Endothelial cell of umbilical vein (primary cell): ENCODE measurements around the gene SDHAF2. TPM values are rescaled to one million over a fixed set of nuclear protein-coding genes. Genes with fewer than 3 reads are reported as not detected.
A peak's percentile ranks its signal among the peaks of the same experiment; 100 is the strongest.
"Not testable (repeated sequence)": the region's sequence is repeated elsewhere in the genome, so short reads cannot be mapped to it uniquely, and the experiment has no call there.

ENCODE experiments used
- BruUV-seq: library from RNA; stranded (reverse); fragments of 400-500 nt; replicated peaks from 2 replicates; lab custom pipeline; 2021; lab: Mats Ljungman, UMichigan
- CTCF ChIA-PET: fragments of 300-600, 350-600 bp; sonication (Branson Sonifier 250); formaldehyde crosslinking; loops from one replicate; lab custom pipeline; 2021; ENCODE audit warnings: antibody characterized with exemption, inconsistent platforms; lab: Charles Lee
- POLR2A ChIA-PET: fragments of 300-600, 350-600 bp; sonication (Branson Sonifier 250); formaldehyde crosslinking; loops from one replicate; lab custom pipeline; 2021; ENCODE audit warnings: antibody characterized with exemption, inconsistent platforms; lab: Charles Lee
- DNase-seq: peaks from one replicate; pipeline ENCODE4 v3.0.0-alpha.2; 2011; ENCODE audit warnings: low read depth, low spot score
- FAIRE-seq: peaks from 2 replicates; lab custom pipeline; 2011; peaks lifted over from hg19 to GRCh38; lab: Jason Lieb, UNC
- H2AFZ ChIP-seq: 2 replicates; pipeline ENCODE4 v1.6.0; 2012; ENCODE audit warnings: low read depth, low read length, control low read depth, inconsistent platforms
- H3K27ac ChIP-seq: 2 replicates; pipeline ENCODE4 v1.5.1; 2011; ENCODE audit warnings: low read depth, mild to moderate bottlenecking, control low read depth, low read length, moderate library complexity; ENCODE audit not compliant: insufficient read depth
- H3K27me3 ChIP-seq, 2 experiments: 2 replicates each; pipeline versions ENCODE4 v1.6.0 to v1.6.1; 2011; ENCODE audit warnings: low read length in 2 of 2, mixed read lengths in 1 of 2; ENCODE audit not compliant: control insufficient read depth in 2 of 2, insufficient read depth in 2 of 2
- H3K36me3 ChIP-seq, 2 experiments: 2 replicates in 1 of 2; 3 replicates in 1 of 2; pipeline ENCODE4 v1.5.1; 2011; ENCODE audit warnings: low read length in 2 of 2, mild to moderate bottlenecking in 1 of 2, moderate library complexity in 1 of 2; ENCODE audit not compliant: control insufficient read depth in 2 of 2, insufficient read depth in 2 of 2; ENCODE audit errors: extremely low read depth in 1 of 2
- H3K4me1 ChIP-seq: 3 replicates; pipeline ENCODE4 v1.5.1; 2011; ENCODE audit warnings: mild to moderate bottlenecking, low read length; ENCODE audit not compliant: control insufficient read depth, insufficient read depth; ENCODE audit errors: extremely low read depth
- H3K4me2 ChIP-seq: 2 replicates; pipeline ENCODE4 v1.6.1; 2011; ENCODE audit warnings: low read length, control low read depth, mixed read lengths; ENCODE audit not compliant: insufficient read depth
- H3K4me3 ChIP-seq, 3 experiments: fragments of 200-600 bp in 1 of 3; sonication (generic), shearing (Covaris generic) in 1 of 3; replicated peaks in 1 of 3; 2 replicates each; pipeline ENCODE4 v1.5.1; 2011 to 2016; ENCODE audit warnings: control low read depth in 3 of 3, low read length in 3 of 3, mild to moderate bottlenecking in 2 of 3, inconsistent platforms in 1 of 3, low read depth in 1 of 3, moderate library complexity in 1 of 3; ENCODE audit not compliant: insufficient read depth in 1 of 3
- H3K79me2 ChIP-seq: 2 replicates; pipeline ENCODE4 v1.6.0; 2012; ENCODE audit warnings: low read length, inconsistent platforms; ENCODE audit not compliant: control insufficient read depth, insufficient read depth
- H3K9ac ChIP-seq: replicated peaks from 2 replicates; pipeline ENCODE3; 2011; ENCODE audit warnings: low read length, control low read depth; ENCODE audit not compliant: insufficient read depth; ENCODE audit errors: extremely low read depth
- H3K9me1 ChIP-seq: replicated peaks from 3 replicates; pipeline ENCODE4 v1.6.0; 2011; ENCODE audit warnings: mild to moderate bottlenecking, low read length; ENCODE audit not compliant: control insufficient read depth, insufficient read depth; ENCODE audit errors: extremely low read depth
- H3K9me3 ChIP-seq: replicated peaks from 2 replicates; pipeline ENCODE4 v1.5.1; 2012; ENCODE audit warnings: low read length, inconsistent platforms; ENCODE audit not compliant: control insufficient read depth, insufficient read depth
- H4K20me1 ChIP-seq: replicated peaks from 2 replicates; pipeline ENCODE3; 2011; ENCODE audit warnings: mild to moderate bottlenecking, low read length; ENCODE audit not compliant: control insufficient read depth, insufficient read depth; ENCODE audit errors: extremely low read depth
- dilution Hi-C: fragments of 300-500 bp; cut with MboI; formaldehyde crosslinking; loops from one replicate; pipeline ENCODE4 v1.15.0; 2019; ENCODE audit warnings: low sequenced_read_pairs; ENCODE audit not compliant: extremely low pct_ligation_motif_present
- intact Hi-C: fragments of 100-400 bp; cut with micrococcal nuclease; formaldehyde crosslinking; loops from one replicate; pipeline ENCODE4 v1.10.0; 2022
- polyA plus RNA-seq, 4 experiments: library from polyadenylated mRNA; depleted of rRNA in 3 of 4; stranded (reverse) in 3 of 4; unstranded in 1 of 4; fragments of >200 nt; gene quantifications; 2 replicates each; pipeline versions ENCODE4 v1.2.1 to v1.2.3, GENCODE V29; 2011 to 2012; ENCODE audit warnings: missing spikeins in 1 of 4
- total RNA-seq: library from RNA; stranded (reverse); gene quantifications from 2 replicates; pipeline ENCODE4 v1.2.3, GENCODE V29; 2021
- TF ChIP-seq, protein P1 (sequence below), 2 donors: IDR thresholded peaks; 1 replicate in 1 of 2; 2 replicates in 1 of 2; pipeline ENCODE4 v1.5.1; 2011; ENCODE audit warnings: low read length in 2 of 2, mild to moderate bottlenecking in 2 of 2, moderate library complexity in 2 of 2, control low read depth in 1 of 2, inconsistent platforms in 1 of 2, low read depth in 1 of 2; ENCODE audit not compliant: insufficient read depth in 1 of 2; ENCODE audit errors: extremely low read depth in 1 of 2
- TF ChIP-seq, protein P2 (sequence below): IDR thresholded peaks from 2 replicates; pipeline ENCODE4 v1.6.1; 2011; ENCODE audit not compliant: insufficient read depth, insufficient read length

The SDHAF2 gene
- total and polyA plus RNA-seq, 2 donors (not counting 3 experiments of a cell fraction or from before 2014, with no cell fraction given), result 44.5 to 128 TPM

DNA sequence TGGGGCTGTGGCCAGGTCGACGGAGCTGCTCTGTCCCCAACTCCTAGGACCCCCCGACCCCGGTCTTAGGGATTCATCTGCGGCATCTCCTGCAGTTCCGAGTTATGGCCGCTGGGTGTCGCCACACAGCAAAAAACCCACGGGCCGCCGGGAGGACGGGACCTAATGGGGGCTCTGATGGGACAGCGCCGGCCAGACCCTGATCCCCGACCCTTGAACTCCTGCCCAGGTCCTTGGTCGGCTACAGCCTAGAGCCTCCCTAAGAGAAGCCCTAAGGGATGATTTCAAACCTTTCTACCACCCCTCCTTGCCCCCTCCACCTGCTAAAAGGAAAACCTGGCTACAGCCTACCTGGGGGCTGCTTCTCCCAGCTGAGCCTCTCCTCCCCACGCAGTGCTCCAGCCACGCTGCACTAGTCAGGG is 47.8 kb downstream of the SDHAF2 start:
- intact Hi-C loops, result loop anchor here (1.0 kb wide), 3 partner anchors 40 to 161 kb away; no protein-coding TSS in a partner anchor

DNA sequence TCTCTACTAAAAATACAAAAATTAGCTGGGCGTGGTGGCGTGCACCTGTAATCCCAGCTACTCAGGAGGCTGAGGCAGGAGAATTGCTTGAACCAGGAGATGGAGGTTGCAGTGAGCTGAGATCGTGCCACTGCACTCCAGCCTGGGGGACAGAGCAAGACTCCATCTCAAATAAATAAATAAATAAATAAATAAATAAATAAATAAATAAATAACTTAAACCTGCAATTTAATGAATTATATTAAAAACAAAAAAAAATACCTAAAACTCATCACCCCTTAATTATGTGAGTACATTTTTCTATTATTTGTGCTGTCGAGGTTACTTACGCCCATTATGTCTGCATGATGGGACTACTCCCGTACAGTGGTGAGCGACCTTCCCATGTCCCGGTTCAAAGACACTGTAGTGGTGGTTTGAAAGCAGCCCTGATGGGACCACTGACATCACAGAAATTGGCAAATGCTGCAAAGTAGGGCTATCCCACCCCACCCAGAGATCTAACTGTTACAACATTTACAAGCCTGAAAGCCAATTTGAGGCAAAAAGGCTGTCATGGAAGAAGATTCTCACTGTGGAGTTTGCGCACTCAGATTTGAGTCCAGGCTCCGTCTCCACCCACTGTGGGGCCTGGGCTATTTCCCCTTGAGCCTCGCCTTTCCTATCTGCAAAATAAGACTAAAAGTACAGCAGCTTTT is 49.6 kb downstream of the SDHAF2 start:
- H3K4me1 ChIP-seq, H3K79me2 ChIP-seq, H3K4me3 ChIP-seq, POLR2A ChIA-PET, H3K27ac ChIP-seq, H3K36me3 ChIP-seq, H3K9ac ChIP-seq, H3K9me3 ChIP-seq, H2AFZ ChIP-seq, H3K9me1 ChIP-seq, intact Hi-C loops, BruUV-seq, H3K27me3 ChIP-seq, dilution Hi-C loops, FAIRE-seq, H3K4me2 ChIP-seq, DNase-seq, H4K20me1 ChIP-seq: not testable (repeated sequence)
- CTCF ChIA-PET, result interaction anchor here (1.3 to 11.5 kb wide), 6 partner anchors 9 to 157 kb away, joined by 3 to 221 read pairs (median 12); no protein-coding TSS in a partner anchor

More for the DNA sequence above, 47.8 kb downstream of the SDHAF2 start:
- no peak overlapping the region for H3K27ac ChIP-seq
- ChIA-PET POLR2A (no interaction called here), CTCF (interaction anchor here (0.6 to 11.5 kb wide), 22 partner anchors 8 to 256 kb away, joined by 3 to 221 read pairs (median 5); partner anchors contain the start of gene LRRC10B)
- DNase-seq (peak; percentile 39), FAIRE-seq (peak; percentile 54)
- H2AFZ ChIP-seq, result no peak overlapping the region
- H3K4me3 ChIP-seq, result no peak overlapping the region
- H3K79me2 ChIP-seq, result no peaks in the 10 kb centered on the region
- TF ChIP-seq, protein P1, sequence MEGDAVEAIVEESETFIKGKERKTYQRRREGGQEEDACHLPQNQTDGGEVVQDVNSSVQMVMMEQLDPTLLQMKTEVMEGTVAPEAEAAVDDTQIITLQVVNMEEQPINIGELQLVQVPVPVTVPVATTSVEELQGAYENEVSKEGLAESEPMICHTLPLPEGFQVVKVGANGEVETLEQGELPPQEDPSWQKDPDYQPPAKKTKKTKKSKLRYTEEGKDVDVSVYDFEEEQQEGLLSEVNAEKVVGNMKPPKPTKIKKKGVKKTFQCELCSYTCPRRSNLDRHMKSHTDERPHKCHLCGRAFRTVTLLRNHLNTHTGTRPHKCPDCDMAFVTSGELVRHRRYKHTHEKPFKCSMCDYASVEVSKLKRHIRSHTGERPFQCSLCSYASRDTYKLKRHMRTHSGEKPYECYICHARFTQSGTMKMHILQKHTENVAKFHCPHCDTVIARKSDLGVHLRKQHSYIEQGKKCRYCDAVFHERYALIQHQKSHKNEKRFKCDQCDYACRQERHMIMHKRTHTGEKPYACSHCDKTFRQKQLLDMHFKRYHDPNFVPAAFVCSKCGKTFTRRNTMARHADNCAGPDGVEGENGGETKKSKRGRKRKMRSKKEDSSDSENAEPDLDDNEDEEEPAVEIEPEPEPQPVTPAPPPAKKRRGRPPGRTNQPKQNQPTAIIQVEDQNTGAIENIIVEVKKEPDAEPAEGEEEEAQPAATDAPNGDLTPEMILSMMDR (IDR thresholded peaks at IDR 0.05; ENCODE audit: extremely low read depth in 1 of 2, insufficient read depth in 1 of 2, low read depth in 1 of 2, low read length in 2 of 2), result peak; percentile 80 to 89
- TF ChIP-seq, protein P2, sequence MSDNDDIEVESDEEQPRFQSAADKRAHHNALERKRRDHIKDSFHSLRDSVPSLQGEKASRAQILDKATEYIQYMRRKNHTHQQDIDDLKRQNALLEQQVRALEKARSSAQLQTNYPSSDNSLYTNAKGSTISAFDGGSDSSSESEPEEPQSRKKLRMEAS, result no peak
- BruUV-seq, result no TSS peak
- dilution Hi-C loops, result no loop called here
- no peaks in the 10 kb centered on the region for H3K9me1 ChIP-seq
- no peak overlapping the region for H3K4me2 ChIP-seq
- H4K20me1 ChIP-seq, result no peaks in the 10 kb centered on the region
- H3K27me3 ChIP-seq, result no peaks in the 10 kb centered on the region
- H3K9ac ChIP-seq, result no peak overlapping the region
- H3K36me3 ChIP-seq, result no peaks in the 10 kb centered on the region
- H3K4me1 ChIP-seq, result no peaks in the 10 kb centered on the region
- no peaks in the 10 kb centered on the region for H3K9me3 ChIP-seq
